Liver (tissue), 9 donors: ENCODE results near the gene FGD5. TPM values are rescaled to one million over a fixed set of nuclear protein-coding genes. Genes with fewer than 3 reads are reported as not detected.

Experiments
- DNase-seq: peaks from one replicate; pipeline ENCODE4 v3.0.0-alpha.2; 2017; ENCODE audit warnings: low spot score
- H3K27ac ChIP-seq, 2 donors: one replicate each; pipeline ENCODE4 v1.7.0; 2013; ENCODE audit warnings: inconsistent platforms in 2 of 2, low read length in 2 of 2, control low read depth in 1 of 2, low read depth in 1 of 2, mild to moderate bottlenecking in 1 of 2
- H3K27me3 ChIP-seq, 4 donors: one replicate each; pipeline versions ENCODE4 v1.6.1 to v1.7.0; 2013; ENCODE audit warnings: low read length in 3 of 4, inconsistent platforms in 1 of 4, mild to moderate bottlenecking in 1 of 4, moderate library complexity in 1 of 4; ENCODE audit not compliant: control insufficient read depth in 4 of 4, insufficient read depth in 4 of 4
- H3K36me3 ChIP-seq, 4 donors: one replicate each; pipeline versions ENCODE4 v1.6.1 to v1.7.0; 2013; ENCODE audit warnings: low read length in 3 of 4, mild to moderate bottlenecking in 3 of 4, low read depth in 1 of 4, moderate library complexity in 1 of 4; ENCODE audit not compliant: control insufficient read depth in 4 of 4, insufficient read depth in 3 of 4
- H3K4me1 ChIP-seq, 4 donors: one replicate each; pipeline versions ENCODE4 v1.6.1 to v1.7.0; 2013; ENCODE audit warnings: low read length in 3 of 4, mild to moderate bottlenecking in 3 of 4, moderate library complexity in 1 of 4; ENCODE audit not compliant: control insufficient read depth in 4 of 4, insufficient read depth in 4 of 4
- H3K4me3 ChIP-seq, 3 donors: one replicate each; pipeline versions ENCODE4 v1.6.1 to v1.7.0; 2013; ENCODE audit warnings: low read length in 3 of 3, control low read depth in 1 of 3, low read depth in 1 of 3, mild to moderate bottlenecking in 1 of 3
- H3K9ac ChIP-seq, 2 donors: one replicate each; pipeline ENCODE4 v1.7.0; 2013; ENCODE audit warnings: low read length in 2 of 2, mild to moderate bottlenecking in 2 of 2, moderate library complexity in 2 of 2, control low read depth in 1 of 2, low read depth in 1 of 2
- H3K9me3 ChIP-seq, 4 donors: one replicate each; pipeline versions ENCODE4 v1.6.1 to v1.7.0; 2013; ENCODE audit warnings: low read length in 3 of 4; ENCODE audit not compliant: control insufficient read depth in 4 of 4
- CTCF ChIP-seq: fragments of 150-350 bp; IDR thresholded peaks from 2 replicates; pipeline ENCODE4 v1.5.1; 2017; ENCODE audit warnings: improper control_type of control experiment, low read depth, low read length; ENCODE audit not compliant: missing input control
- FOXA1 ChIP-seq: IDR thresholded peaks from 2 replicates; pipeline ENCODE4 v1.6.1; 2016; ENCODE audit warnings: antibody characterized with exemption
- HNF4A ChIP-seq, 2 donors: conservative IDR thresholded peaks; 2 replicates each; pipeline ENCODE4 v1.6.1; 2016; ENCODE audit warnings: antibody characterized with exemption in 2 of 2, mild to moderate bottlenecking in 2 of 2
- NR2F2 ChIP-seq: IDR thresholded peaks from 2 replicates; pipeline ENCODE4 v1.6.1; 2016; ENCODE audit warnings: antibody characterized with exemption
- REST ChIP-seq: IDR thresholded peaks from 2 replicates; pipeline ENCODE4 v1.6.1; 2016; ENCODE audit warnings: antibody characterized with exemption, mild to moderate bottlenecking
- RXRA ChIP-seq, 2 donors: IDR thresholded peaks; 2 replicates each; pipeline ENCODE4 v1.6.1; 2017 to 2018; ENCODE audit warnings: antibody characterized with exemption in 2 of 2, mild to moderate bottlenecking in 1 of 2
- SP1 ChIP-seq: IDR thresholded peaks from 2 replicates; pipeline ENCODE4 v1.6.1; 2018; ENCODE audit warnings: antibody characterized with exemption, mild to moderate bottlenecking
- ZBTB33 ChIP-seq: IDR thresholded peaks from 2 replicates; pipeline ENCODE4 v1.6.1; 2016; ENCODE audit warnings: antibody characterized with exemption
- WGBS: extraction: QIAGEN DNeasy Blood & Tissue Kit; methylation state at CpG from one replicate; pipeline ENCODE4 v1.1.7; 2013; 5-methylcytosine and 5-hydroxymethylcytosine counted together
- polyA plus RNA-seq, 2 donors: library from polyadenylated mRNA; stranded (reverse) in 1 of 2; unstranded in 1 of 2; fragments of 200-250 nt in 1 of 2; fragments of >200 nt in 1 of 2; fragmentation: Nextera tagmentation in 1 of 2; extraction: Ambion mirVana in 1 of 2; gene quantifications; one replicate each; pipeline versions ENCODE4 v1.2.1 to v1.2.3, GENCODE V29; 2013 to 2015
- total RNA-seq, 2 donors: library from RNA; depleted of rRNA; stranded (reverse); fragments of >200 nt; gene quantifications; one replicate each; pipeline ENCODE4 v1.2.3, GENCODE V29; 2014
- donor health status: healthy.
- donor health status: healthy.
- donor health status: healthy.
- donor health status: healthy.
- donor health status: healthy.

FGD5 gene
- total and polyA plus RNA-seq, 4 donors = 2.0 to 6.3 (median 3.1) TPM

- no peaks in the 10 kb centered on the region for H3K27me3 ChIP-seq
- no peak overlapping the region for H3K27ac ChIP-seq
- no peaks in the 10 kb centered on the region for H3K36me3 ChIP-seq
- no peak for DNase-seq
- 93% methylated on average over 10 of the region's 10 CpGs for WGBS
- no peak overlapping the region for H3K4me3 ChIP-seq
- H3K9ac ChIP-seq = no peak overlapping the region
- TF ChIP-seq CTCF = no peak
- H3K9me3 ChIP-seq = no peaks in the 10 kb centered on the region
- H3K4me1 ChIP-seq = peaks cover 6 to 24% (median 16%) of the 10 kb centered on the region in 4 donors
These were observed 94.5 kb downstream of the FGD5 start for GRCh38 chr3:14913071-14913925.

GRCh38 chr3:14913926-14914778, 95.4 kb downstream of the FGD5 start:
- Histone ChIP-seq H3K9me3 (no peaks in the 10 kb centered on the region), H3K27me3 (no peaks in the 10 kb centered on the region), H3K4me3 (no peak overlapping the region), H3K36me3 (no peaks in the 10 kb centered on the region), H3K4me1 (peaks cover 6 to 24% (median 16%) of the 10 kb centered on the region in 4 donors), H3K27ac (peak overlapping the region in 1 of 2 donors; percentile 27), H3K9ac (no peak overlapping the region)
- WGBS = 86% methylated on average over 14 of the region's 14 CpGs
- no peak for DNase-seq
- TF ChIP-seq REST (no peak), ZBTB33 (no peak), HNF4A (conservative IDR thresholded peaks at IDR 0.05) (peak; percentile 48 to 78), CTCF (peak; percentile 2), SP1 (no peak), RXRA (IDR thresholded peaks at IDR 0.05) (peak in 1 of 2 donors; percentile 77), FOXA1 (no peak), NR2F2 (no peak)
